B cell (primary cell): ENCODE results near the gene ALDH4A1. TPM values are rescaled to one million over a fixed set of nuclear protein-coding genes. Genes with fewer than 3 reads are reported as not detected.

ENCODE experiments used
- ATAC-seq: fragments of 200-7000 bp; cut with Tn5 transposase; one replicate; pipeline ENCODE4 v1.10.0; 2021; ENCODE audit warnings: low read depth, mild to moderate bottlenecking, moderate number of reproducible peaks, moderate library complexity
- CTCF ChIA-PET: fragments of 350-600 bp; sonication (Branson Sonifier 250); formaldehyde crosslinking; loops from one replicate; lab custom pipeline; 2021; ENCODE audit warnings: antibody characterized with exemption, inconsistent platforms; lab: Charles Lee
- POLR2A ChIA-PET: fragments of 350-600 bp; sonication (Branson Sonifier 250); formaldehyde crosslinking; loops from one replicate; lab custom pipeline; 2021; ENCODE audit warnings: antibody characterized with exemption; lab: Charles Lee
- DNase-seq: peaks from one replicate; pipeline ENCODE4 v3.0.0; 2013
- H2AFZ ChIP-seq: 2 replicates; pipeline ENCODE4 v1.6.1; 2012; ENCODE audit warnings: mild to moderate bottlenecking, low read depth, low read length; ENCODE audit not compliant: insufficient read depth, poor library complexity, severe bottlenecking
- H3K27ac ChIP-seq, 2 donors: 1 replicate in 1 of 2; 2 replicates in 1 of 2; pipeline ENCODE4 v1.5.1; 2012 to 2013; ENCODE audit warnings: low read length in 2 of 2, mild to moderate bottlenecking in 2 of 2, moderate library complexity in 1 of 2
- H3K27me3 ChIP-seq, 4 experiments: fragments of 200-600 bp in 1 of 4; sonication (generic) in 1 of 4; replicated peaks in 1 of 4; 1 replicate in 2 of 4; 2 replicates in 2 of 4; pipeline versions ENCODE4 v1.6.1 to v1.7.0; 2013 to 2016; ENCODE audit warnings: low read length in 3 of 4, mild to moderate bottlenecking in 2 of 4, mixed read lengths in 1 of 4, moderate library complexity in 1 of 4; ENCODE audit not compliant: insufficient read depth in 4 of 4, control insufficient read depth in 3 of 4; ENCODE audit errors: control extremely low read depth in 1 of 4
- H3K36me3 ChIP-seq, 2 experiments: replicated peaks in 1 of 2; 1 replicate in 1 of 2; 2 replicates in 1 of 2; pipeline versions ENCODE4 v1.6.1 to v1.7.1; 2013; ENCODE audit warnings: low read length in 1 of 2; ENCODE audit not compliant: insufficient read depth in 2 of 2, control insufficient read depth in 1 of 2; ENCODE audit errors: control extremely low read depth in 1 of 2, extremely low read depth in 1 of 2
- H3K4me1 ChIP-seq, 2 donors: fragments of 200-600 bp in 1 of 2; sonication (generic) in 1 of 2; 1 replicate in 1 of 2; 2 replicates in 1 of 2; pipeline versions ENCODE4 v1.5.1 to v1.6.1; 2013 to 2017; ENCODE audit warnings: low read length in 2 of 2; ENCODE audit not compliant: control insufficient read depth in 2 of 2, insufficient read depth in 2 of 2
- H3K4me2 ChIP-seq: replicated peaks from 2 replicates; pipeline ENCODE3; 2012; ENCODE audit warnings: mild to moderate bottlenecking, low read depth, low read length; ENCODE audit not compliant: poor library complexity, severe bottlenecking
- H3K4me3 ChIP-seq, 5 experiments: fragments of 200-600 bp in 1 of 5; sonication (generic) in 1 of 5; 1 replicate in 3 of 5; 2 replicates in 2 of 5; pipeline versions ENCODE4 v1.5.1 to v1.7.0; 2011 to 2016; ENCODE audit warnings: low read length in 4 of 5, mild to moderate bottlenecking in 4 of 5, low read depth in 2 of 5, control low read depth in 1 of 5, moderate library complexity in 1 of 5; ENCODE audit not compliant: insufficient read depth in 1 of 5; ENCODE audit errors: control extremely low read depth in 1 of 5, extremely low read depth in 1 of 5
- H3K79me2 ChIP-seq: fragments of 200-600 bp; sonication (generic); one replicate; pipeline ENCODE4 v1.6.0; 2016; ENCODE audit warnings: low read length; ENCODE audit not compliant: control insufficient read depth, insufficient read depth
- H3K9ac ChIP-seq: fragments of 200-600 bp; sonication (generic); 2 replicates; pipeline ENCODE4 v1.6.1; 2017; ENCODE audit warnings: mild to moderate bottlenecking, low read length, moderate library complexity
- H3K9me3 ChIP-seq, 3 donors: one replicate each; pipeline versions ENCODE4 v1.6.1 to v1.7.1; 2013; ENCODE audit warnings: low read length in 2 of 3; ENCODE audit not compliant: control insufficient read depth in 2 of 3, insufficient read depth in 1 of 3; ENCODE audit errors: control extremely low read depth in 1 of 3
- H4K20me1 ChIP-seq: 2 replicates; pipeline ENCODE4 v1.6.0; 2012; ENCODE audit warnings: mild to moderate bottlenecking, low read length; ENCODE audit not compliant: insufficient read depth, control insufficient read depth, poor library complexity, severe bottlenecking
- H3K27ac Mint-ChIP-seq: one replicate; pipeline ENCODE4 v1.8.0; 2021; ENCODE audit warnings: mixed read lengths
- H3K27me3 Mint-ChIP-seq: one replicate; pipeline ENCODE4 v1.8.0; 2021; ENCODE audit warnings: mixed read lengths
- H3K4me1 Mint-ChIP-seq: one replicate; pipeline ENCODE4 v1.8.0; 2021; ENCODE audit warnings: mixed read lengths
- H3K4me3 Mint-ChIP-seq: one replicate; pipeline ENCODE4 v1.8.0; 2021; ENCODE audit warnings: mixed read lengths
- H3K9me3 Mint-ChIP-seq: one replicate; pipeline ENCODE4 v1.8.0; 2022; ENCODE audit warnings: mixed read lengths; ENCODE audit not compliant: insufficient read depth
- EZH2 ChIP-seq: IDR thresholded peaks from 2 replicates; pipeline ENCODE4 v1.6.1; 2012; ENCODE audit warnings: borderline replicate concordance, low read depth, mild to moderate bottlenecking, moderate library complexity, low read length; ENCODE audit not compliant: insufficient read depth, poor library complexity, severe bottlenecking
- WGBS: methylation state at CpG from one replicate; pipeline ENCODE4 v1.1.5; 2013; ENCODE audit warnings: missing lambda C conversion rate; ENCODE audit not compliant: insufficient coverage; 5-methylcytosine and 5-hydroxymethylcytosine counted together
- intact Hi-C: fragments of 100-400 bp; cut with micrococcal nuclease; formaldehyde crosslinking; loops from one replicate; pipeline ENCODE4 v1.10.0; 2022
- polyA plus RNA-seq: library from polyadenylated mRNA; depleted of rRNA; stranded (reverse); fragments of >200 nt; gene quantifications from 2 replicates; pipeline ENCODE4 v1.2.3, GENCODE V29; 2012
- total RNA-seq, 2 donors: library from RNA; stranded (reverse); fragments of 120-200 nt in 1 of 2; gene quantifications; 1 replicate in 1 of 2; 2 replicates in 1 of 2; pipeline versions ENCODE4 v1.2.3 to v1.2.4, GENCODE V29; 2013 to 2022
- TF ChIP-seq, protein P1 (sequence below): fragments of 200-600 bp; IDR thresholded peaks from one replicate; pipeline ENCODE4 v1.8.0; 2022; ENCODE audit warnings: antibody characterized with exemption, mild to moderate bottlenecking

The ALDH4A1 gene
- total and polyA plus RNA-seq, 2 donors (not counting 1 experiment from before 2014, with no cell fraction given) = 2.7 to 3.4 TPM

DNA sequence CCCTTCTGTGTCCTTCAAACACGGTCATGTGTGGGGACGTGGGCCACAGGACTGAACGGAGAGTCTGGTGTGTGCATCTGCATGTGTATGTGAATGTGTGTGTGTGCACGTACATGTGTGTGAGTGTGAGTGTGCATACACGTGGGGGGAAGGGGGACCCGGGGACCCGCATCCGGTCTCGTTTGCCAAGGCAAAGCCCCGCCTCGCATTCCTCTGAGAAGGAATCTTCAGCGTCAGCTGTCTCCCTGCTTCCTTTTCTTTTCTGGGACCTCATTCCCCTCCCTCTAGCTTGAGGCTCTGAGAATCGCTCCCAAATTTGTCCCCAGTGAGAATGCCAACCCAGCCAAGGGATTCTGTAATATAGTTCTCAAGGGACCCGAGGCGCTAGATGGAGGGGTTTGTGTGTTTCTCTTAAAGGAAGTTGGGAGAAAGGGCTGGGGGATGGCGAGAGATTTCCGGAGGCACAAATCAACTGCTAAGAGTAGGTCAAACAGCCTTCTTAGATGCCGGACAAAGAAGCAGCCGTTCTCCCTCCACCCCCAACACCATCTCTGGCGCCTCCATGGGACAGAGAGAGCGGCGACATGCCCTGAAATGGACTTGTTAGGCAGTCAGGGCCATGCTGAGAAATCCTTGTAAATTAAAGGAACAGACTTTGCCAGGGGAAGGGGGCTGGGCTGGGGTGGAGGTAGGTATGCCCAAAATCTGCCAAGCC lies 47.5 kb upstream of the ALDH4A1 start:
- Histone ChIP-seq H3K9me3 (no peaks in the 10 kb centered on the region), H3K4me1 (peaks cover 91 to 97% of the 10 kb centered on the region in 2 donors), H3K4me3 (peak overlapping the region; percentile 23 to 64 (median 47)), H2AFZ (peak overlapping the region; percentile 37), H3K4me2 (peak overlapping the region; percentile 78), H3K9ac (peak overlapping the region; percentile 68), H3K79me2 (peaks cover 95% of the 10 kb centered on the region), H3K36me3 (no peaks in the 10 kb centered on the region), H4K20me1 (peaks cover 42% of the 10 kb centered on the region), H3K27ac (peak overlapping the region; percentile 97 to 100), H3K27me3 (no peaks in the 10 kb centered on the region)
- no peaks in the 10 kb centered on the region for H3K27me3 Mint-ChIP-seq
- no peak for TF ChIP-seq EZH2
- TF ChIP-seq, protein P1, sequence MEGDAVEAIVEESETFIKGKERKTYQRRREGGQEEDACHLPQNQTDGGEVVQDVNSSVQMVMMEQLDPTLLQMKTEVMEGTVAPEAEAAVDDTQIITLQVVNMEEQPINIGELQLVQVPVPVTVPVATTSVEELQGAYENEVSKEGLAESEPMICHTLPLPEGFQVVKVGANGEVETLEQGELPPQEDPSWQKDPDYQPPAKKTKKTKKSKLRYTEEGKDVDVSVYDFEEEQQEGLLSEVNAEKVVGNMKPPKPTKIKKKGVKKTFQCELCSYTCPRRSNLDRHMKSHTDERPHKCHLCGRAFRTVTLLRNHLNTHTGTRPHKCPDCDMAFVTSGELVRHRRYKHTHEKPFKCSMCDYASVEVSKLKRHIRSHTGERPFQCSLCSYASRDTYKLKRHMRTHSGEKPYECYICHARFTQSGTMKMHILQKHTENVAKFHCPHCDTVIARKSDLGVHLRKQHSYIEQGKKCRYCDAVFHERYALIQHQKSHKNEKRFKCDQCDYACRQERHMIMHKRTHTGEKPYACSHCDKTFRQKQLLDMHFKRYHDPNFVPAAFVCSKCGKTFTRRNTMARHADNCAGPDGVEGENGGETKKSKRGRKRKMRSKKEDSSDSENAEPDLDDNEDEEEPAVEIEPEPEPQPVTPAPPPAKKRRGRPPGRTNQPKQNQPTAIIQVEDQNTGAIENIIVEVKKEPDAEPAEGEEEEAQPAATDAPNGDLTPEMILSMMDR = no peak
- ATAC-seq = no peak
- peak; percentile 56 for DNase-seq
- ChIA-PET CTCF (interaction anchor here (1.2 to 12.4 kb wide), 8 partner anchors 13 to 65 kb away, joined by 3 to 157 read pairs (median 18); partner anchors contain the start of gene ALDH4A1), POLR2A (interaction anchor here (1.0 to 3.8 kb wide), 4 partner anchors 20 to 36 kb away, joined by 3 to 37 read pairs (median 5); no protein-coding TSS in a partner anchor)
- WGBS = 21% methylated on average over 11 of the region's 22 CpGs
- peak overlapping the region; percentile 85 for H3K4me3 Mint-ChIP-seq
- H3K4me1 Mint-ChIP-seq = peaks cover 94% of the 10 kb centered on the region
- peak overlapping the region; percentile 98 for H3K27ac Mint-ChIP-seq
- intact Hi-C loops = loop anchor here (1.0 kb wide), 1 partner anchor 23 kb away; no protein-coding TSS in a partner anchor
- H3K9me3 Mint-ChIP-seq = no peaks in the 10 kb centered on the region
